Stimulated activated CD4-positive, alpha-beta T cell treated with anti-CD3 and anti-CD28 coated beads, Interleukin-2, amount 100 ng/mL, for 24 hours (primary cell): ENCODE results near the gene PRKAG1.
A peak's percentile ranks its signal among the peaks of the same experiment; 100 is the strongest.

ENCODE experiments used
- DNase-seq, 2 donors: peaks; one replicate each; pipeline ENCODE4 v3.0.0-alpha.2; 2020

The PRKAG1 gene

DNA sequence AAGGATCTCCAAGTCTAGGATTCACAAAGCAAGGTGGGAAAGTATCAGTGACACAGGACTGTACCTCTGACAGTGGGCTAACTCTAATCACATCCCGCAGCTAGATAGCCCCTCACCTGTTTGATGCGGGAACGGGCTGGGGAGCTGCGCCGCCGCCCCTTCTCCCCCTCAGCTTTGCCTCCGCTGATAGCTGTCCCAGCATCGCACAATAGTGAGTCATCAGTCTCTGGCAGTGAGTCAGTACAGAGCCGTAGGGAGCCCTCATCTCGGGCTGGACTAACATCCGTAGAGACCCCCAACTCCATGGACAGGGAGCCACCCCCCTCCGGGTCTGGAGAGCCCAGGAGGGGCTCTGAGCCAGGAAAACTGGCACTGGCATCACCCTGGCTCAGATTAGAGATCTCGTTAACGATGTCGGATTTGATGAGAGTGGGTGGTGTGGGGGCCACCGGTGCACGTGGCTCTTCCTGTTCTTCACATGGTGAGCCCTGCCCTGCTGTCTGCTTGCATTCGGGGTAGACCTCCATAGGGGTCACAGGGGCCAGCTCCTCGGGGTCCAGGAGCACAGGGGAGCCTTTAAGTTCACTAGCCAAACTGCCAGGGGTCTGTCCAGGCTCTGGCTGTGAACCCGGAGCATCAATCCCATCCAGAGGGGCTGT is 31.1 kb upstream of the PRKAG1 start:
- DNase-seq = no peak

DNA sequence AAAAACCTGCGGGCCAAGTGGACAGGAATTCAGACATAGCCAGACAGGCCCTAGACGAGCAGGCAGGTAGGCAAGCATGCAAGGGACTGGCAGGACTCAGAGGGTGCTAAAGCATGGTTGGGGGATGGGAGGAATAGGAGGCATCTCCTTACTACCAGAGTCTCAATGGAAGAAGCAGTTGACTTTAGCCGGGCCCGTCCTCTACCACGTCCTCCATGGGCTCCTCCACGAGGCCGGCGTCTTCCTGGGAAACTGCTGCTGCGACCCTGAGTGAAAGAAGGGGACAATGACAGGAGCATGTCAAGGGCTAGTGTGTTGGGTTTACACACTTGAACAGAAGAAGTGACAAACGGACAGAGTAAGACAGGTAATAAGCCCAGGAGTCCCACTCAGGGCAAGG is 30.4 kb upstream of the PRKAG1 start:
- DNase-seq = no peak

DNA sequence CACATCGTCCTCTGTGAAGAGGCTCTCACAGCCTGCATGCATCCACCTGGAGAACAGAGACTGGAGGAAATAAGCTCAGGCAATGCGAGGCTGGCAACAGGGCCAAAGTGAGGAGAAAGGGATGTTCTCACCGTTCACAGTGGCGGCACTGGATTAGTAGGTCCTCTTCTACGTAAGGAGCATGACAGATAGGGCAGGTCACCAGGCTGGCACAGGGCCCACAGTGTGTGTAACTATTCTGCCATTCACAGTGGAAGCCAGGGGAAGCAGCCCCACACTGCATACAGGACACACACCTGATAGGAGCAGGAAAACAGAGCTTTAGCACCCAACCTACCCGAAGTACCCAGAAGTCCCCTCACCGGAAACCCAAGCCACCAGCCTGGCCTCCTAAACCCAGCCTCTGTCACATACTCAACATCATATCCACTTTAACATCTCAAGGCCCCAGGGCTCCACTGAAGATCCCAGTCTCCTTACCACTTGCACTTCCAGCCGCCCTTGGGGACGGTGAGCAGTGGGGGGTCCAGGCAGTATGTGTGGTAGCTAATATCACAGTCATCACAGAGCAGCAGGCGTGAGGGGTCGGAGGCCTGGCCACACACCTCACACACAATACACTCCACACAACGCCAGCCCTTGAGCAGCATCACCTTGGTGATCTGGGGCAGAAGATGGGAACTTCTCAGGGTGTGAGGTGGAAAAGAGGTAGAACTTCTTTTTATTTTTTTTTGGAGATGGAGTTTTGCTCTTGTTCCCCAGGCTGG is 27.7 kb upstream of the PRKAG1 start:
- DNase-seq = no peak

DNA sequence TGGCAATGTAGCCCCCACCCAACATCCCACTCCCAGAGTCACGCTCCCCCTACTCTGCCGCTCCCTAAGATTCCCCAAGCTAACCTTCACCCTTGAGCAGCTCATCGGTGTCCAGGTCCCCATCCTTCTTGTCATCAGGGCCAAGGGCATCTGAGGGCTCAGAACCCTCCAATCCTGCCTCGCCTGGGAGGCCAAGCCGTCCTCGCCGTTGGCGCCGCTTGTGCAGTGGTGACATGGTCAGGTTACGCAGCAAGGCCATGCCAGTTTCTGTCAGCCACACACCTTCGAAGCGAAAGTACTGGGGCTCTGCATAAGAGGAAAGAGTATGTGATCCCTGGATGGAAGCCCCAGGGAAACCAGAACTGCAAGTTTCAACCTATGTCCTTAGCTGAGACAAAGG is 26.1 kb upstream of the PRKAG1 start:
- DNase-seq = no peak

DNA sequence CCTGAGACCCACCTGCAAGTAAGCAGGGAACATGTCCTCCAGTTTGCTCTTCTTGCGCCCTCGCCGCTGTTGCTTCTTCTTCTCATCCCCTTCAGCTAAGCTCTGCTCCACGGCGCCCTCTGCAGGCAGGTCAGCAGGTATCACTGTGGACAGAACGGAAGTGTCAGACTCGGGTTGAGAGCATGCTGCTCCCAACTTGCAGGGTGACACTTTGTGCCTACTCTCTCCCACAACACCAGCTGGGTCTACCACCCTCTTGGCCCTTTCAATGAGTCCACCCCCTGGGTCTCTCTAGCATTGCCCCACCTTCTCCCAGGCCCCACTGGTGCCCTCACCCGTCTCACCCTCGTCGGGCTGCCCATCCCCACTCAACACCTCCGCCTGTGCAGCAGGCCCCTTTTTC is 25.3 kb upstream of the PRKAG1 start:
- peak; percentile 85 to 86 for DNase-seq

DNA sequence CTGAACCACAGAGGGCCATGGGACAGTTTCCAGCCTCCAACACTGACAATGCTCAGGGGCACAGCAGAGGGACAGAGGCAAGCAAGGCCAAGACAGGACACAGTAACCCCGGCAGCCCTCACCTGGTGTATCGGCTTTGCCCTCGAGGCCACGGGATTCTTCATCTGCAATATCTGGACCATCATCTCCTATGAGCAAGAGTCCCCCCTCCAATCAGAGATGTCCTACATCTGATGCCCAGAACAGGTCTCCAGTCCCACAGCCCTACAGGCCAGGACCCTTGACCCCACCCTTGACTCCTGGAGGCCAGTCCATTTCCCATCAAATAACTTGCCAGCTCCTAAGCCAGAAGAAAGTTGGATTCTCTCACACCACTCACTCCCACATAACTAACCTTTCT is 24.7 kb upstream of the PRKAG1 start:
- no peak for DNase-seq

DNA sequence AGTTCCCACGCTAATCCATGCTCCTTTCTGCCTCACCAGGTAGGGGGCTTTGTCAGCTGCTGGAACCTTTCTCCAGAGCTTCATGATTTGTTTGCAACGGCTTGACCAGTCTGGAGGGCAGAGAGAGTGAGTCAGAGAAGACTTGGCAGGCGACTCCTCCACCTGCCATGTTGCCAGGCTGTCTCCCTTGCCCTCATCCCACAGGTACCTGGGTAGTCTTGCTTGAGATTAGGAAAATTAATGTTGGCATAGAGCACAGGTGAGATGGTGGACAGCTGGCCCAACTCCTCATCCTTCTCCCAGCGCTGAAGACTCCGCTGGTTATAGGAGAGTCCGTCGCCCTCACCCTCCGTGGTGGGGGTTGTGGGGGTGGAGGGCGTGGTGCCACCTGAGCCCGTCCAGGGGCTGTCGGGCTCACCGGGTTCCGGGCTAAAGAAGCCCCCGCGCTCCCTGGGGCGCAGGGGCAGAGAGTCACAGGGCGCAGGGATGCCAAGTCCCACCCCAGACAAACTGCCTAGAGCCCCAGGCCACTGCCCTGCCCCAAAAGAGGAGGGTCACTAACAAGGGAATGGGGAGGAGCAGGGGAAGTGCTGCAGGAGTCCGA is 23.4 kb upstream of the PRKAG1 start:
- DNase-seq = no peak

DNA sequence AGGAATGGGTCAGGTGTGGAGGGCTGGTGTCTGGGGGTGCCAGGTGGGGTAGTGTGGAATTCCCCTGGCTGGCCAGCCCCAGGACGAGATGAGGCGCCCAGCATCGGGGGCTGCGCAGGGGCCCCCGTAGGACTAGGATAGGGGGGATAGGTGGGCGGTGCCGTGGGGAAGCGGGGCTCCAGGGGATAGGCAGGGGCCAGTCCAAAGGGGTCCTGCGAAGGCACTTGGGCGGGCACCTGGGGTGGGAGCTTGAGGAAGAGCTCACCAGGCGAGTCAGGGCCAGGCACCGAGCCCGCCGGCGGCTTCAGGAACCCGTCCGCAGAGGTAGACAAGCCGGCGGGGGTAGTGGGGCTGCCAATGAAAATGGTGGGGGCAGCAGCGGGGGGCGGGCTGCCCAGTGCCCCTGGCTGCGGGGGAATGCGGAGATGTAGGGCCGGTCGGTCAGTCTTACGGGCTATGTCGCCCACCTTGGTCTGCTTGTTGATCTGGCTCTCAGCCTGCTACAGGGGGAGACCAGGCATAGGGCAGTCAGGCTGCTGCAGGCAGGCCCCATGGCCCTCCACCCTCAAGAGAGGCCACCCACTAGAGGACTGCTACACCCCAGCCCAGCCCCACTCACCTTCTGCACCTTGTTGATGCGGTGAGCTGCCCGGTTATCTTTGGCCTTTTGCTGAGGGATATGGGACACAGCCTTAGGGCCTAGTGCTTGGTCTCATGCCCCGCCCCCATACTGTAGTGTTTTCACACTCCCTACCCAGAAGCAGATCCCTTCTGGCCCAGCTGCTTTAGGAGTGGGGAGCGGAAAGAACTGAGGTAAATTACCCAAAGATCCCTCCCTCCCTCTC is 22.7 kb upstream of the PRKAG1 start:
- DNase-seq = no peak

DNA sequence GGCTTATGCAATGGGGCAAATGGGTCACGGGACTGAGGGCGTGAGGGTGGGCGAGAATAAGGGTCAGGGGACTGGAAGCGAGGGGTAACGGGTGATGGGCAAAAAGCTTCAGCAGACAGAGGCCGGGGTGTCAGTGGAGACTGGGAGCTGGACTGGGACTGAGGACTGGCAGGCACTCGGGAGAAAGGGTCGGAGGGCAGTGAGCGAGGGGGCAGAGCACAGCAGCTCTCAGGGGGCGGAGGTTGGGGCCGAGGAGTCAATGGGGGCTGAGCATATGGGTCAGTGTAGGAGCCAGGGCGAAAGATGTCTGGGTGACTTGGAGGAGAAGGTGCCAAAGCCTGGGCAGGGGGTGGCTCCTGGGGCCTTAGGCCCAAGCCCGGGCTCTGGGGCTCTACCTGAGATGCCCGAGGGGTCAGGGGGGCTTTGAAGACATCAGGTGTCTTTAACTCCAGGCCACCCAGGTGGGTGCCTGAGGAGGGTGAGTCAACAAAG is 21.8 kb upstream of the PRKAG1 start:
- no peak for DNase-seq

DNA sequence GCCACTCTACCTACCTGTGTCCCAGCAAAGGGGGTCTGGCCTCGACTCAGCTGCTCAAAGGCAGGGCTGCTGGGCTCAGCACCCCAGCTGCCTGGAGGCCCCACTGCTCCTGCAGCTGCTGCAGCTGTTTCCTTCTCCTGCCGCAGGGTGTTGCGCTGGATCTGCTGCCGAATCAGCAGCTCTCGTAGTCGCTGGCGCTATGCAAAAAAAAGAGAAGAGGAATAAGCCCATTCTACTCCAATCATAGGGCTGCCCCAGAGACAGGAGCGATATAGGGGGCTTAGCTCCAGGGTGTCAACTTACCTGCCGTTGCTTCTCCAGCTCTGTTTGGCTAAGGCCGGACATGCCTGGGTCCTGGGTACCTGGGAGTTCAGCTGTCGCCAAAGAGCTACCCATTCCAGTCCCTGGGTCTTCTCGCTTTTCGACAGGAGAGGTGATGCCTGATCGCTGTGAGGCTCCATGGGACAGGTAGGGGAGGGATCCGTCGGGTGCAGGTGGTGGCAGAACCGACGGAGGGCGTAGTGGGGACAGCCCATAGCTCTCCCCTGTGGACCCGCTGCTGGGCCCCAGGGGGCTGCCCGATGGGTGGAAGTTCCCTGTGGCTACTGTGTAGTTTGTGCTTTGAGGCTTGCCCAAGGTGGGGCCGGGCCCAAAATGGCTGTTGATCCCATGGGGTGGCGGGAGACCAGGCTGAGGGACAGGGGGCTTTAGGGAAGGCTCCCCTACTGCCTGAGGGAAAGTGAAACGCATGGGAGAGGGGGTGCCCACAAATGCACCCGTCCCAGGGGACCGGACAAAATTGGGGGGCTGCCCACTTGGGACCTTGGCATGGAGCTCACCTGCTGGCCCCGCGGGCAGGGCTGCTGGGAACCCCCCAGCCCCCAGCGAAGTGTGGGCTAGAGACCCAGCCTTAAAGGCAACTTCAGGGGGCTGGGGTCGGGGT is 21.1 kb upstream of the PRKAG1 start:
- no peak for DNase-seq

DNA sequence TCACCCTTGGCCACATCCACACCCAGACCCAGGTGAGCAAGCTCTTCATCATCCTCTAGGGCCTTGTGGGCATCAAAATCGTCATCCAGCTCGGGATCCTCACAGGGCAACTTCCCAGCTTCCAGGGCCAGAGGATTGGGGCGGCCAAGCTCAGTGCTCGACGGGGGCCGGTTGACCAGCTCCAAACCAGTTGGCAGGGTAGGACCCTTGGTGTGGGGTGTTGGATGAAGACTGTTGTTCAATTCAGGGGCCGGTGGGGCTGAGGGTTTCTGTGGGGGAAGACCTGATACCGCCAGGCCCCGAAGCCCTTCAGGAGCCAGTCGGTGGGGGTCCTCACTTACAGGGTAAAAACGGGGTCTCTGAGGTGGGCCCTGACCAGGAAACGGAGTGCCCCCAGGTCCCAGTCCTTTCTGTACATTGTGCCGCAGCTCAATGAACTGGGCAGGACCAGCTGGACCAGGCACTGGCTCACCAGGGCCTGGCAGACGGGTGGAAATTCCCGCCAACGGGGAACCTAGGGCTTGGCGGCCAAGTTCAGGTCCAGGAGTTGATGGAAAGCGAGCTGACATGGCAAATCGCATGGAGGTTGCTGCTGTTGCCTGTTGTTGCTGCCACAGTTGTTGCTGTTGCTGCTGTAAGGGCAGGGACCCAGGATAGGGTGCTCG is 19.8 kb upstream of the PRKAG1 start:
- DNase-seq = no peak

DNA sequence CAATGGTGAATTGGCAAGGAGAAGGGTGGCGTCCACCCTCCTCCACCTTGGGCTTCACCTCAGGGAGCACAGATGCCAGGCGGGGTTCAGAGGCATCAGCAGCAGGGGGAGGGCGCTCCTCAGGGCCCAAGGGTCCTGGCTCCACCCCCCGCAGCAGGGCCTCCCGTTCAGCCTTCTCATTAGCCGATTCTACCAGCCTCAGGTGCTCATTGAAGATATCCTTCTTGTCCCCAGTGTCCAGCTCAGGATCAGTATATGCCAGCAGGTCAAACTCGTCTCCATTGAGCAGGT is 19.3 kb upstream of the PRKAG1 start:
- no peak for DNase-seq

DNA sequence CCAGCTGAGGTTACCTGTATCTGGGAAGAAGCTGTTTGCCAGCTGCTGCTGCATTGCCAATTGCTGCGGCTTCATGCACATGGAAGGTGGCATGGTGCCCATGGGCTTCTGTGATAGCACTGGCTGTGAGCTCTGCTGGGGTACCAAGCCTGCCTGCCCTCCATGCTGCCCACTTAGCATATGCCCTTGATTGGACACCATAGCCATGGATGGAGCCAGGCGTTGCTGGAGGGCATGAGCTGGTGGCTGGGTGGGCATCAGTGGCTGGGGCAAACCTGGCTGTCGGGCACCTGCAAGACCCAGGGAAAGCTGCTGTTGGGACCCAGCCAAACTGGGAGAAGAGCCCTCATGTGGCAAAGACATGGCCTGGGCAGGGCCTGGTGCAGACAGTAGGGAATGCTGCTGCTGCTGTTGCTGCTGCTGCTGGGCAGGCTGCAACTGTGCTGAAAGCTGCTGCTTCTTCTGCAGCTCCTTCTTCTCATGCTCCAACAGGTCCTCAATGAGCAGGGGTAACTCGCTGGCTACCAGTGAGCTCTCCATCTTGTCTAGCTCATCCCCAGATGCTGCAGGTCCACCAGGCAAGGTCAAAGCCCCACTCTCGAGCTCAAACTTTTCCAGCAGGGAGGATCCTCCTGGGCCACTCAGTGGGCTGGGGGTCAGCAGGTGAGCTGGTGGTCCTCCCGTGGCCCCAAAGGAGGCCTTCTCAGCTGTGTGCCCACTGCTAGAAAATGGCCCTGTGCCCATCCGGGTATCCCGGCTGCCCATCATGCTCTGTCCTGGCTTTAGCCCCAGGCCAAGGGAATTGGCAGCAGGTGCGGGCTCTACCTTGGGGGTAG is 18.8 kb upstream of the PRKAG1 start:
- DNase-seq = no peak

DNA sequence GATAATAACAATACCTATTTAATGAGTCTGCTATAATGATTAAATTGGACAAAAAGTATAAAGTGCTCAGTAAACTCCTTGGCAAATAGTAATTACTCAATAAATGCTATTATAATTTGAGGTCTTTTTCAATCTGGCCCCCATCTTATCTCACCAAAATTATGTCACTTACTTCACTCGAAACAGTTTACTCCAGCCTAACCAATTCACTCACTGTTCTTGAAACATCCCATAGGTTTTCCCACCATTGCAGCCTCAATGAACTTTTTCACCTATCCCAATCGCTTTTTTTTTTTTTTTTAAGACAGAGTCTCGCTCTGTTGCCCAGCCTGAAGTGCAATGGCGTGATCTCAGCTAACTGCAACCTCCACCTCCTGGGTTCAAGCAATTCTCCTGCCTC is 17.5 kb upstream of the PRKAG1 start:
- no peak for DNase-seq

DNA sequence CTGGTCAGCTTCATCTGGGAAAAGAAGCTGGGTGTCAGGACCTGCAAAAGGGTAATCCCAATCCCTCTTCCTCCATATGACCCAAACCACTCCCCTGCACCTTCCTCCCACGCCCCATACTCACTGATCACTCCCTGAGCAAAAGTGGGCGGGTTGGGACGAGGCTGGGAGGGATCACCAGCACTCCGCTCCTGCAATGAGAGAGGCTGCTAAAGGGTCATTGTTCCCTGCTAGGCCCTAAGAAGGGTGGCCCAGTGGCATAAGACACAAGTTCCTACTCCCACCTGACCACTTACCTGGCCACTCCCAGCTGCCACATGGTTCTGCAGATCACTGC is 15.7 kb upstream of the PRKAG1 start:
- no peak for DNase-seq

DNA sequence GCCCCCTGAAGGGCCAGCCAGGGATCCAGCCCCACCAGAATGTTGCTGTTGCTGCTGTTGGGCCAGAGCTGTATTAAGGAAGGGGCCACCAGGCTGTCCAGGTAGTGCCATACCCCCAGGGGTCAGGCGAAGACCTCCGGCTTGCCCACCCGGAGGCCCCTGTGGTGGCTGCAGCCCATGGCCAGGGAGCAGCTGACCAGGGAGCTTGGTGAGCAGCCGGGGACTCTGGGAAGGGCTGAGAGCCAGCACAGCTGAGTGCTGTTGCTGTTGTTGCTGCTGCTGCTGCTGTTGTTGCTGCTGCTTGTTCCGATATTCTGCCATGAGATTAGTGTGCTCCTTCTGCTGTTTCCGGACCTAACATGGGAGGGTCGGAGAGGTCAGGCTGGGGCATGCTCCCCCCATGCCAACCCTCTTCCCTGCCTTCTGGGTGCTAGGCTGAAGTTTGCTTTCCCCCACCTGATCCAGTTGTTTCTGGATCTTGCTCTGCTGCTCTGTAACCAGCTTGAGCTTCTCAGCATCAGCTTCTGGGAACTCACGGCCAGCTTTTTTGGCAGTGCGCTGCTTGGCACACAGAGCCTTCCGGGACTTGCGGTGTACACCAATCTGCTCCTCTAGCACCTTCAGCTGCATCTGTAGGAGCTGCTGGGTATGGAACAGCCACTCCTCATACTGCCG is 15.2 kb upstream of the PRKAG1 start:
- DNase-seq = no peak

DNA sequence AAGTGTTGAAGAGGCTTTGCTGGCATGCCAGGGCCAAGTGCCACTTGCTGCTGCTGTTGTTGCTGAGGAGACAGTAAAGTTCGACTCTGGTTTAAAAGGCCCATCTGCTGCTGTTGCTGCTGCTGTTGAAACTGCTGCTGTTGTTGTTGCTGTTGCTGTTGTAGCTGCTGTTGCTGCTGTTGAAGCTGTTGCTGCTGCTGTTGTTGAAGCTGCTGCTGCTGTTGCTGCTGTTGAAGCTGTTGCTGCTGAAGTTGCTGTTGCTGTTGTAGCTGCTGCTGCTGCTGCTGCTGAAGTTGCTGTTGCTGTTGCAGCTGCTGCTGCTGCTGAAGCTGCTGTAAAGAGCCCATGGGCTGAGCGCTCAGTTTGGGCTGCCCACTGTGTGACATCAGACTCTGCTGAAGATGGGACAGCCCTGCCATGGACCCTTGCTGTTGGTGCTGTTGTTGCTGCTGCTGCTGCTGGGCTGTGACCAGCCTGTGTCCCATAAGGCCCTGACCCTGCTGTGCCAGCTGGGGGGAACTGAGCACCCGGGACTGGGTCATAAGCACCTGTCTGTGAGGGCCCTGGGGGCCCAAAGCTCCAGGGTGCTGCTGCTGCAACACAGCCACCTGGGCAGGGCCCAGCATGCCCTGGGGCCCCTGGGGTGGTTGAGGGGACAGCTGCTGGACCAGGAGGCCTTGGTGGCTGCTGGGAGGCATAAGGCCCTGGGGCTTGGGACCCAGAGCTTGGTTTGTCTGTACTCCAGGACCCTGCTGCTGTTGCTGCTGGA is 14.3 kb upstream of the PRKAG1 start:
- DNase-seq = no peak

DNA sequence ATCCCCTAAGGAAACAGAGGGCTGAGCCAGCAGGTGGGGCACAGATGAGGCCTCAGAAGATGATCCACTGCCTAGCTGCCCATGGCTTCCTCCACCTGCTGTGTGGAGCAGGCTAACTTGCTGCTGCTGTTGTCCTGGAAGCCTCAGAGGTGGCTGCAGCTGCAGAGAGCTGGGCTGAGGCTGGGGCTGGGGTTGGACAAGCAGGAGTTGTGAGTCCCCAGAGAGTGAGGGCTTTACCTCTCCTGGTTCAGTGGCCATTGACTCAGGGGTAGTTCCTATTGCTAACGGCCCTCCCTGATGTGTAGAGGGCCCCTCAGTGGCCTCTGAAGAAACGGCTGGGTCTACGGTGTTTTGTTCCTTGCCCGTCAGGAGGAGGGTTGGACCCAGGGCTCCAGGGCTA is 13.7 kb upstream of the PRKAG1 start:
- DNase-seq = no peak

DNA sequence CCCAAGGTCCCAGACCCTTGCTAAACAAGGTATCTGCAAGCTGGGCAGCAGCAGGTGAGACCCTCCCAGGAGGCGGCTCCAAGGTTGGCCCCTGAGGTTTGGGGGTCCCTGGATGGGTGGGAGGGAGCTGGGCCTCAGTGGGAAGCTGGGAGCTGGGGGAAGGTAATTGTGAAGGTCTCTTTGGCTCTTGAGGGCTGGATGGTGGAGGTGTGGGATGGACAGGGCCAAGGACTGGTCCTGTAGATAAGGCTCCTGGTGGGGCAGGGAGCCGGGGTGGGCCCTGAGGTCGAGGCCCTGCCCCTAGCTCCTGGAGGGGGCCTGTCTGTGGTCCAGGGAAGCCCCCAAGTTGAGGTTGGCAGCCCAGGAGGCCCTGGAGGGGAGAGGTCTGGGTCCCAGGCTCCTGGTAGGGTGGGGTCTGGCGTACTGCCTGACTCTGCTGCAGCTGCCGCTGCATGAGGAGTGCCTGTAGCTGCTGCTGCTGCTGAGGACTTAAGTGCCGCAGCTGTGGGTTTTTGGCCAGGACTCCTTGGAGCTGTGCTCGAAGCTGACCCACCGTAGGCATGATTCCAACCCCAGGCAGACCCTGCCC is 13.1 kb upstream of the PRKAG1 start:
- DNase-seq = no peak
